Erythroblast (primary cell): ENCODE data around the gene NQO2.

Source experiments
- GATA1 ChIP-seq: IDR thresholded peaks from 2 replicates; pipeline ENCODE4 v1.6.1; 2011; ENCODE audit warnings: low read depth, mild to moderate bottlenecking, control low read depth, low read length, moderate library complexity
- POLR2A ChIP-seq: IDR thresholded peaks from 2 replicates; pipeline ENCODE4 v1.6.1; 2011; ENCODE audit warnings: mild to moderate bottlenecking, low read length

DNA sequence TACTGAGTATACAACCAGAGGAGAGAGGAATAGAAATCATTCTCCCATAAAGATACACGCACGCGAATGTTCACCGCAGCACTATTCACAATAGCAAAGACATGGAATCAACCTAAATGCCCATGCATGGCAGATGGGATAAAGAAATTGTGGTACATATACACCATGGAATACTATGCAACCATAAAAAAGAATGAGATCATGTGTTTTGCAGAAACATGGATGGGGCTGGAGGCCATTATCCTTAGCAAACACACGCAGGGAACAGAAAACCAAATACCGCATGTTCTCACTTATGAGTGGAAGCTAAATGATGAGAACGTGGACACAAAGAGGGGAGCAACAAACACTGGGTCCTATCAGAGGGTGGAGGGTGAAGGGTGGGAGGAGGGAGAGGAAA is 31.8 kb upstream of the NQO2 start:
- no peak for TF ChIP-seq POLR2A
- no peak for TF ChIP-seq GATA1
